ENCODE results near the gene CFDP1. TPM values are rescaled to one million over a fixed set of nuclear protein-coding genes. Genes with fewer than 3 reads are reported as not detected.

CFDP1 gene
- polyA plus RNA-seq, 3 donors from 2014 or later: 30.9 to 38.8 (median 32.6) TPM

DNA sequence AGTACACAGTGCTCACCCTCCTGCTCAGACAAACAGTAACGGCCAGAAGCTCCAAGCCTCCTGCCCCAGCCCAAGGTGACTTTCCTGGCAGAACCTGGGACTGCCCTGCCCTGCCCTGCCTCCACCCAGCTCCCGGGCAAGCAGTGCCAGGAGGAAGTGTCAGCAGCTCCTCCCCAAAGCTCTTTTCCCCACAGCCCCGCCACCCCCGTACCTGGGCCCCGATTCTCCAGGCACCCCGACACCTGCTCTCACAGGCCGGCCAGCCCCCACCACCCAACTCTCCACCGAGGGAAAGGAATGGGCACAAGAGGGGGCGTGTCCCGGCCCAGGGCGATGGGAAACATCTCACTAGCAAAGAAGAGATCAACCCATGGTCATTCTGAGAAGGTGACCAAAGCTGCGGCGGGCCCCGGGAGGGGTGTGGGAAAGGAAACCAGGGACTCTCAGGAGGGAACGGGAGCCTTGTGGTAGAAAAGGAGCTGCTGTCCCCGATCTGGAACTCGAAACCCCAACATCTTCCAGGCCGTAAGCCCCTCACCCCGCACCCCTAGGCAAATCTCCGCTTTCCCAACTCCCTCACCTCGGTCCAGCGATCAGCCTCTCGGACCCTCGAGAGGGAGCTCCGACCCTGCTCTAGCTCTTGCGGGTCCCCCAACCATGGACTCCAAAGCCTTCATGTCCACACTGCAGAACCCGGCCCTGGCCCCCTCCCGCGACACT lies 183.1 kb downstream of the CFDP1 start:
- no peak overlapping the region for H3K27ac Mint-ChIP-seq
- peak overlapping the region; percentile 10 to 46 (median 30) for H3K4me3 Mint-ChIP-seq
- no peaks in the 10 kb centered on the region for H3K36me3 Mint-ChIP-seq
- H3K9me3 Mint-ChIP-seq: peaks cover 0 to 2% (median 0%) of the 10 kb centered on the region in 6 donors
- peaks cover 5 to 13% (median 11%) of the 10 kb centered on the region in 3 donors for H3K27me3 Mint-ChIP-seq (ENCODE audit: low read depth in 3 of 3)
- no peak for DNase-seq
- peaks cover 0 to 4% of the 10 kb centered on the region in 2 donors for H3K4me1 Mint-ChIP-seq

DNA sequence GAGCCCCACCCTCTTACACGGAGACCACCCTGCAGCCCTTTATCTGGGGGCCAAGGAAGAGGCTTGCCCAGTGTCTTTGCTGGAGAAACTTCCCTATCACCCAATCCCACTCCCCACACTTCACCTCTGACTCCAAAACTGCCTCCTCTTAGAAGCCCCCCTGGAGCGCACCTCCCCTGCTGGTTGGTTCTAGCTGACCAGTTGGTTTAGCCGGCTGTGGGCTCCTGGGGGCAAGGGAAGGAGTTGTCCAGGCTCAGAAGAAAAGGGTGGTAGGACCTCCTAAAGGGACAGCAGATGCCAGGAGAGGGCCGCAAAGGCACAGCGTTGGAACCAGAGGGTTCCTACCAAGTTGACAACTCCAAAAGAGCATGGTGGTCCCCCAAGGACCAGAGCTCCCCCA lies 183.9 kb downstream of the CFDP1 start:
- H3K36me3 Mint-ChIP-seq: no peaks in the 10 kb centered on the region
- peaks cover 5 to 11% (median 9%) of the 10 kb centered on the region in 3 donors for H3K27me3 Mint-ChIP-seq (ENCODE audit: low read depth in 3 of 3)
- H3K4me3 Mint-ChIP-seq: no peak overlapping the region
- DNase-seq: no peak
- peaks cover 0 to 4% of the 10 kb centered on the region in 2 donors for H3K4me1 Mint-ChIP-seq
- no peak overlapping the region for H3K27ac Mint-ChIP-seq
- peaks cover 0 to 2% (median 0%) of the 10 kb centered on the region in 6 donors for H3K9me3 Mint-ChIP-seq

DNA sequence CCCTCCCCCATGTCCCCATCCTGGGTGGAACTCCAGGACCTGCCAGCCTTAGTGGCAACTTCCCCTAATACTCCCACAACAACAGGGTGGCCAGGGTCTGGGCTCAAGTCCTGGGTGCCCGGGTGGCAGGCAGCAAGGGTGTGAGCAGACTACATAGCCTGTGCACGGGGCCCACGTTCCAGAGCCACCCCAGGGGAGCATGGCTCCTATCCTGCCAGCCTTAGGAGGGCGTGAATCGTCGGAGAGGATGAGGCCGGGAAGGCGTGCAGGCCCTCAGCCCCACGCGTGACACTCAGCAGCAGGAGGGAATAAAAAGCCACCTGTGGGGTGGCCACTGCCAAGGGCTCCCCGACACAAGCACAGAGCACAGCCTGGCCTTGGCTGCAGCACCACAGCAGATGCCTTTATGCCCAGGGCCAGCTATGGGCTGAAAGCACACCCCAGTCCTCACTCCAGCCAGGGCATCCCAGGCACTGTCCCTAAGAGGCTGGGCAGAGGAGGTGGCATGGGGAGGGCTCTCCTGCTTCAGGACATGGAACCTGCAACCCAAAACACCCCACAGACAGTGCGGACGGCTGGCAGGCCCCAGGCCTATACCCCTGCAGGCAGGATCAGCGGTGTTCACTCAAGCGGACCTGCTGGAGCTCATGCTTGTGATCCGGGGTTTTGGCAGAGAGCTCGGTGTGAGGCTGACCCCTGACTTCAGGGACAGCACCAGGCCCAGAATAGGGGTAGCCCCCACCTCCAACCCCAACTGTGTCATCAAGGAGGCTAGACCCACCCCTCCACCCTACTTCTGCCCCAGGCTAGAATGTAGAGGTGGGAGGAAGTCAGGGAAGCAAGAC lies 184.5 kb downstream of the CFDP1 start:
- no peaks in the 10 kb centered on the region for H3K36me3 Mint-ChIP-seq
- H3K27me3 Mint-ChIP-seq (ENCODE audit: low read depth in 3 of 3): peaks cover 5 to 13% (median 8%) of the 10 kb centered on the region in 3 donors
- H3K9me3 Mint-ChIP-seq: no peaks in the 10 kb centered on the region
- no peak overlapping the region for H3K27ac Mint-ChIP-seq
- DNase-seq: no peak
- no peak overlapping the region for H3K4me3 Mint-ChIP-seq
- H3K4me1 Mint-ChIP-seq: peaks cover 0 to 4% of the 10 kb centered on the region in 2 donors

DNA sequence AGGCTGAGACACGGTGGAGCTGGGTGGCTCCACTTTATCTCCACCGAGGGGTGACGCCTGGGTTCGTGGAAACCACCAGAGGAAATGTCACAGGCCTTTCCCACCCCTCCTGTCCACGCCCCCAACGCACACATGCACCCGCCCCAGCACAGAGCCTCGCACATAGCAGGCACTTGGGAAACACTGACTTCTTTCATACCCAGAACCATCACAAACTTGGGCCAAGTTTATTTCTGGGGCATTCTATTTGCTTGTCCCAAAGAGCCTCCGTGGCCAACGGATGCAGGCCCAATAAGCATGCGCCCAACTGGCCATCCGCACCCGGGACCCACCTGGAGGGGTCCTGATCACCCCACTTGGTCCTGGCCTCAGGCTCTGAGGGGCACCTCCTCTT lies 185.2 kb downstream of the CFDP1 start:
- no peaks in the 10 kb centered on the region for H3K9me3 Mint-ChIP-seq
- H3K36me3 Mint-ChIP-seq: no peaks in the 10 kb centered on the region
- H3K4me3 Mint-ChIP-seq: no peak overlapping the region
- H3K27ac Mint-ChIP-seq: no peak overlapping the region
- no peak for DNase-seq
- H3K4me1 Mint-ChIP-seq: peaks cover 0 to 4% of the 10 kb centered on the region in 2 donors
- H3K27me3 Mint-ChIP-seq (ENCODE audit: low read depth in 3 of 3): peaks cover 5 to 13% (median 6%) of the 10 kb centered on the region in 3 donors

DNA sequence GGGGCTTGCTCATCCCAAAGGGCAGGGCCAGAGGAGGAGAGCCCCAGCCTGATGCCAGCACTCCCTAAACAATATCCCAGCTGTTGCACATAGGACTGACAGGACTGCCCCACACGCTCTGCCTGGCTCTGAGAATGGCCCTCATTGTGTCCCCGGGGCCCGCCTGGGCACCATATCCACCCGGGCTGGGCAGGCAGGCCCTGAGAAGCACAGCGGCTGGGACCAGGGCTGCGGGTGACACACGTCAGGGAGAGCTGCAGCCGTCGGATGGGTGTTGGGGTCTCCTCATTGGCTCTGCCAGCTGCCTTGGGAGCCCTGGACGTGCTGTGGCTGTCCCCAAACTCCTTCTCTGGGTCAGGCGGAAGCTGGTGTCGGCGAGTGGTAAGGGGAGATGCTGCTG lies 186.1 kb downstream of the CFDP1 start:
- no peak for DNase-seq
- Mint-ChIP-seq H3K4me1 (peaks cover 0 to 4% of the 10 kb centered on the region in 2 donors), H3K9me3 (no peaks in the 10 kb centered on the region), H3K36me3 (no peaks in the 10 kb centered on the region), H3K27me3 (ENCODE audit: low read depth in 3 of 3) (peaks cover 2 to 12% (median 6%) of the 10 kb centered on the region in 3 donors), H3K4me3 (no peak overlapping the region), H3K27ac (no peak overlapping the region)

DNA sequence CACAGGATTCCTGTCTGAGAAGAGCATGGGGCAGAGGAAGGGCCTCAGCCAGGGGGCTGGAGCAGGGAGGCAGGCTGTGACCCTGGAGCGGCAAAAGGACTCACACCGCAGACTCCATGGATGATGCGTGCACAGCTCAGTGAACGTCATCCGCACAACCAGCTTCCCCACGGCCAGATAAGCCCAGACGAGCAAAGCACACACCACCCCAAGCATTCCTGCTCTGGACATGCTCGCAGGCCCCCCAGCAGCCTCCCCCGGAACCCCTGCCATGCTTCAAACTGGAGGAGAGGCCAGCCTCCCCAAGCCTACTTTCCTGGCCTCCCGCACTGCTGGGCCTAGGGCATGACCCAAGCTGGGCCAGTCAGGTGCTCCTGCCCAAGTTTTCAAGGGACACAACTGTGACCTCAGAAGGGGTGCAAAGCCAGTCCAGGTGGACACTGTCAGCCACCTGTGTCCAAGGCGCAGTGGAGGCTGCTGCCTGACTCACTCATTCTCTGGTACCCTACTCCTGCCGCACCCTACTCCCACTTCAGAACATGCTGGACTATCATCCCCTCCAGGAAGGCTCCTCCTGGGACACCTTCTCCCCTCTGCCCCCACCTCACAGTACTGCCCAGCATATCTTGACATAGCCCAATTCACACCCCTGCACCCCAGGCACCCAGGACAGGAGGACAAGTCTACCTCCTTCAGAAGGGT lies 186.6 kb downstream of the CFDP1 start:
- peaks cover 0 to 4% of the 10 kb centered on the region in 2 donors for H3K4me1 Mint-ChIP-seq
- H3K27me3 Mint-ChIP-seq (ENCODE audit: low read depth in 3 of 3): peaks cover 2 to 11% (median 5%) of the 10 kb centered on the region in 3 donors
- no peak overlapping the region for H3K4me3 Mint-ChIP-seq
- no peaks in the 10 kb centered on the region for H3K36me3 Mint-ChIP-seq
- H3K9me3 Mint-ChIP-seq: no peaks in the 10 kb centered on the region
- DNase-seq: no peak
- H3K27ac Mint-ChIP-seq: no peak overlapping the region

DNA sequence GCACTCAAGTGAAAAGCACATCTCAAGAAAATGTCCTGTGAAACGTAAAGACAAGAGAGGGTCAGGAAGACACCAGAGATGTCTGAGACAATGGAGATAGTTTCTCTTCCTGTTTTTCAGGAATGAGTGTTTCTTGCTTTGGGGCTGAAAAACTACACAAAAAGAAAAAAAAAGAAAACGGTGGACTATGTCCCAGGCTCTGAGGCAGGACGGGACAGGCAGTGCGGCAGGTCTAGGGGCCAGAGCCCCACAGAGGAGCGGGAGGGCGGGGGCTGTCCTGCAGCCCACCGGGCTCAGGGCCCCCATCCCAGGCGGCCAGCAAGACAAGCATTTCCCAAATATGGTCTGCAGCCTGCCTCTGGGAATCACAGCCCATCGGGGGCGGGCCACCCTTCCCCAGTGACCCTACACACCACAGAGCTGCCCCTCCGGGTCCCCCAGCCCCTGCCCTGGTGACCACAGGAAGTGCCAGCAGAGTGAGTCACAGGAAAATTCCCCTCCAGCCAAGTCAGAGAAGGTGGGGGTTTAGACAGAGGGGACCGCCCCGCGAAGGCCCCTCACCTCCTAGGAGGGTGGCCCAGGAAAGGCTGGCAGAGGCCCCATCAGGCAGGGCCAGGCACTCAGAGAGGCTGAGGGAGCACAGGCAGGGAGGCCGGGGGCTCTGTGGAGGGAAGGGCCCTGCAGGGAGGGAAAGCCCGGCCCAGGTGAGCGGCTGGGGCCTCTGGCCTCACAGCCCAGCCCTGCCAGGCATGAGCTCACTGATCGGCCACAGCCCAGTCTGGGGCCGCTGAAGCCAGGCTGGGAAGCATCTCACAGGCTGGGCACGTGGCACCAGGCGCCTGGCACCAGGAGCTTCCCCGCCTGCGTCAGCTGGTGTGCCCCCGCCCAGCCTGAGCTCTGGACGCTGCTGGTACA lies 188.2 kb downstream of the CFDP1 start:
- H3K4me3 Mint-ChIP-seq: no peak overlapping the region
- H3K36me3 Mint-ChIP-seq: no peaks in the 10 kb centered on the region
- no peaks in the 10 kb centered on the region for H3K9me3 Mint-ChIP-seq
- H3K27me3 Mint-ChIP-seq (ENCODE audit: low read depth in 3 of 3): peaks cover 2 to 11% (median 5%) of the 10 kb centered on the region in 3 donors
- H3K4me1 Mint-ChIP-seq: no peaks in the 10 kb centered on the region
- DNase-seq: no peak
- H3K27ac Mint-ChIP-seq: peak overlapping the region in 1 of 6 donors; percentile 49

DNA sequence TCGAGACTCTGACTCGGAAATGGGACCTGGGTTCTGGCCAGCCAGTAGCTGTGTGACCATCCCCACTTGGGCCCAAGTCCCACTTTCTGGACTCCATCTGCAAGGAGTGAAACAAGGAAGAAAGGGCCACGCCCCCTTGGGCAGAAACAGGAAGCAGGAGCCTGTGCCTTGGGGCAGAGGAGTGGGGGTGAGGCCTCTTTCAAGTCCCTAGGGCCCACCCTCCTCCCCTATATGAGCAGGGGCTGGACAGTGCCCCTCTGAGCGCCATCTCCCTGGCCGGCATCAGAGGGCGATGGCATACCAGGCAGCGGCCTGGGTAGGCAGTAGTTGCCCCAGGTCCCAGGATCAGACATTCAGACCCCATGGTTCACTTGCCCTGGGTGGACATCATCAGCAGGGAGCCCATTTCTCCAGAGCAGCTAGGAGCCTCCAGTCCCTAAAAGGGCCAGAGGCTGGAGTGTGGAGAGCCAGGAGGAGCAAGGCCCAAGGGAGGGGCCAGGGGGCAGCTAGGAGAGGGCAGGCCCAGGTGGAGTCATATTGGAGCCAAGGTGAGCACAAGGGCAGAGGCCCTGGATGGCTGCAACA lies 189.0 kb downstream of the CFDP1 start:
- Mint-ChIP-seq H3K9me3 (no peaks in the 10 kb centered on the region), H3K27ac (peak overlapping the region in 1 of 6 donors; percentile 49), H3K4me1 (no peaks in the 10 kb centered on the region), H3K36me3 (no peaks in the 10 kb centered on the region), H3K27me3 (ENCODE audit: low read depth in 3 of 3) (peaks cover 5 to 16% (median 5%) of the 10 kb centered on the region in 3 donors), H3K4me3 (no peak overlapping the region)
- DNase-seq: no peak

Other genes with a start within 250 kb of the CFDP1 start
- gene CTRB2, start 226.3 kb downstream of the CFDP1 start, polyA plus RNA-seq: not detected
- not detected for gene CTRB1, start 214.5 kb downstream of the CFDP1 start, polyA plus RNA-seq
- not detected for gene BCAR1, start 181.9 kb downstream of the CFDP1 start, polyA plus RNA-seq
- gene TMEM170A, start 31.2 kb upstream of the CFDP1 start, polyA plus RNA-seq: 10 to 100 TPM; 20.0 to 29.5 (median 29.2) TPM
- gene CHST6, start 61.9 kb upstream of the CFDP1 start, polyA plus RNA-seq: not detected
- gene CHST5, start 102.6 kb upstream of the CFDP1 start, polyA plus RNA-seq: not detected
- 1 to 10 TPM in 2 of 3 donors, not detected in 1; 1.3 to 1.5 TPM for gene TMEM231, start 122.7 kb upstream of the CFDP1 start, polyA plus RNA-seq
- 100 to 1,000 TPM; 204 to 272 (median 269) TPM for gene GABARAPL2, start 132.9 kb upstream of the CFDP1 start, polyA plus RNA-seq
- 10 to 100 TPM; 19.5 to 37.1 (median 34.9) TPM for gene ADAT1, start 189.8 kb upstream of the CFDP1 start, polyA plus RNA-seq
- 100 to 1,000 TPM; 147 to 205 (median 181) TPM for gene KARS1, start 214.2 kb upstream of the CFDP1 start, polyA plus RNA-seq
- gene TERF2IP, start 214.3 kb upstream of the CFDP1 start, polyA plus RNA-seq: 100 to 1,000 TPM; 118 to 179 (median 152) TPM
- gene CPHXL2, start 243.5 kb upstream of the CFDP1 start, polyA plus RNA-seq: not detected